Endothelial cell of umbilical vein (primary cell): ENCODE results near the gene BEND2. TPM values are rescaled to one million over a fixed set of nuclear protein-coding genes. Genes with fewer than 3 reads are reported as not detected.

ENCODE experiments used
- BruUV-seq: library from RNA; stranded (reverse); fragments of 400-500 nt; replicated peaks from 2 replicates; lab custom pipeline; 2021; lab: Mats Ljungman, UMichigan
- CTCF ChIA-PET: fragments of 300-600, 350-600 bp; sonication (Branson Sonifier 250); formaldehyde crosslinking; loops from one replicate; lab custom pipeline; 2021; ENCODE audit warnings: antibody characterized with exemption, inconsistent platforms; lab: Charles Lee
- POLR2A ChIA-PET: fragments of 300-600, 350-600 bp; sonication (Branson Sonifier 250); formaldehyde crosslinking; loops from one replicate; lab custom pipeline; 2021; ENCODE audit warnings: antibody characterized with exemption, inconsistent platforms; lab: Charles Lee
- DNase-seq: peaks from one replicate; pipeline ENCODE4 v3.0.0-alpha.2; 2011; ENCODE audit warnings: low read depth, low spot score
- FAIRE-seq: peaks from 2 replicates; lab custom pipeline; 2011; peaks lifted over from hg19 to GRCh38; lab: Jason Lieb, UNC
- H2AFZ ChIP-seq: 2 replicates; pipeline ENCODE4 v1.6.0; 2012; ENCODE audit warnings: low read depth, low read length, control low read depth, inconsistent platforms
- H3K27ac ChIP-seq: 2 replicates; pipeline ENCODE4 v1.5.1; 2011; ENCODE audit warnings: low read depth, mild to moderate bottlenecking, control low read depth, low read length, moderate library complexity; ENCODE audit not compliant: insufficient read depth
- H3K27me3 ChIP-seq, 2 experiments: 2 replicates each; pipeline versions ENCODE4 v1.6.0 to v1.6.1; 2011; ENCODE audit warnings: low read length in 2 of 2, mixed read lengths in 1 of 2; ENCODE audit not compliant: control insufficient read depth in 2 of 2, insufficient read depth in 2 of 2
- H3K36me3 ChIP-seq, 2 experiments: 2 replicates in 1 of 2; 3 replicates in 1 of 2; pipeline ENCODE4 v1.5.1; 2011; ENCODE audit warnings: low read length in 2 of 2, mild to moderate bottlenecking in 1 of 2, moderate library complexity in 1 of 2; ENCODE audit not compliant: control insufficient read depth in 2 of 2, insufficient read depth in 2 of 2; ENCODE audit errors: extremely low read depth in 1 of 2
- H3K4me1 ChIP-seq: 3 replicates; pipeline ENCODE4 v1.5.1; 2011; ENCODE audit warnings: mild to moderate bottlenecking, low read length; ENCODE audit not compliant: control insufficient read depth, insufficient read depth; ENCODE audit errors: extremely low read depth
- H3K4me2 ChIP-seq: 2 replicates; pipeline ENCODE4 v1.6.1; 2011; ENCODE audit warnings: low read length, control low read depth, mixed read lengths; ENCODE audit not compliant: insufficient read depth
- H3K4me3 ChIP-seq, 3 experiments: fragments of 200-600 bp in 1 of 3; sonication (generic), shearing (Covaris generic) in 1 of 3; replicated peaks in 1 of 3; 2 replicates each; pipeline ENCODE4 v1.5.1; 2011 to 2016; ENCODE audit warnings: control low read depth in 3 of 3, low read length in 3 of 3, mild to moderate bottlenecking in 2 of 3, inconsistent platforms in 1 of 3, low read depth in 1 of 3, moderate library complexity in 1 of 3; ENCODE audit not compliant: insufficient read depth in 1 of 3
- H3K79me2 ChIP-seq: 2 replicates; pipeline ENCODE4 v1.6.0; 2012; ENCODE audit warnings: low read length, inconsistent platforms; ENCODE audit not compliant: control insufficient read depth, insufficient read depth
- H3K9ac ChIP-seq: replicated peaks from 2 replicates; pipeline ENCODE3; 2011; ENCODE audit warnings: low read length, control low read depth; ENCODE audit not compliant: insufficient read depth; ENCODE audit errors: extremely low read depth
- H3K9me1 ChIP-seq: replicated peaks from 3 replicates; pipeline ENCODE4 v1.6.0; 2011; ENCODE audit warnings: mild to moderate bottlenecking, low read length; ENCODE audit not compliant: control insufficient read depth, insufficient read depth; ENCODE audit errors: extremely low read depth
- H3K9me3 ChIP-seq: replicated peaks from 2 replicates; pipeline ENCODE4 v1.5.1; 2012; ENCODE audit warnings: low read length, inconsistent platforms; ENCODE audit not compliant: control insufficient read depth, insufficient read depth
- H4K20me1 ChIP-seq: replicated peaks from 2 replicates; pipeline ENCODE3; 2011; ENCODE audit warnings: mild to moderate bottlenecking, low read length; ENCODE audit not compliant: control insufficient read depth, insufficient read depth; ENCODE audit errors: extremely low read depth
- CTCF ChIP-seq, 2 donors: IDR thresholded peaks; 1 replicate in 1 of 2; 2 replicates in 1 of 2; pipeline ENCODE4 v1.5.1; 2011; ENCODE audit warnings: low read length in 2 of 2, mild to moderate bottlenecking in 2 of 2, moderate library complexity in 2 of 2, control low read depth in 1 of 2, inconsistent platforms in 1 of 2, low read depth in 1 of 2; ENCODE audit not compliant: insufficient read depth in 1 of 2; ENCODE audit errors: extremely low read depth in 1 of 2
- EZH2 ChIP-seq: IDR thresholded peaks from 2 replicates; pipeline ENCODE4 v1.6.1; 2012; ENCODE audit warnings: borderline replicate concordance, low read depth, mild to moderate bottlenecking, moderate library complexity, low read length, inconsistent platforms; ENCODE audit not compliant: severe bottlenecking
- FOS ChIP-seq: IDR thresholded peaks from 2 replicates; pipeline ENCODE4 v1.6.1; 2011; ENCODE audit warnings: mild to moderate bottlenecking, low read length, moderate library complexity, borderline replicate concordance; ENCODE audit not compliant: insufficient read depth
- GATA2 ChIP-seq: IDR thresholded peaks from 2 replicates; pipeline ENCODE4 v1.7.0; 2011; ENCODE audit warnings: low read depth, mild to moderate bottlenecking, moderate library complexity, mixed read lengths, low read length; ENCODE audit not compliant: insufficient read length, insufficient read depth
- JUN ChIP-seq: IDR thresholded peaks from 2 replicates; pipeline ENCODE4 v1.6.1; 2011; ENCODE audit warnings: borderline replicate concordance, low read depth; ENCODE audit not compliant: insufficient read length, insufficient read depth
- MAX ChIP-seq: IDR thresholded peaks from 2 replicates; pipeline ENCODE4 v1.6.1; 2011; ENCODE audit not compliant: insufficient read depth, insufficient read length
- MYC ChIP-seq: IDR thresholded peaks from one replicate; pipeline ENCODE4 v1.6.1; 2011; ENCODE audit warnings: mild to moderate bottlenecking, low read depth, low read length
- POLR2A ChIP-seq: IDR thresholded peaks from 2 replicates; pipeline ENCODE4 v1.6.1; 2012; ENCODE audit warnings: low read depth, mild to moderate bottlenecking, control low read depth, low read length
- POLR2AphosphoS5 ChIP-seq: IDR thresholded peaks from 2 replicates; pipeline ENCODE4 v1.6.1; 2012; ENCODE audit warnings: low read depth, mild to moderate bottlenecking, control low read depth, low read length, moderate library complexity; ENCODE audit not compliant: insufficient read depth
- dilution Hi-C: fragments of 300-500 bp; cut with MboI; formaldehyde crosslinking; loops from one replicate; pipeline ENCODE4 v1.15.0; 2019; ENCODE audit warnings: low sequenced_read_pairs; ENCODE audit not compliant: extremely low pct_ligation_motif_present
- intact Hi-C: fragments of 100-400 bp; cut with micrococcal nuclease; formaldehyde crosslinking; loops from one replicate; pipeline ENCODE4 v1.10.0; 2022
- polyA plus RNA-seq, 4 experiments: library from polyadenylated mRNA; depleted of rRNA in 3 of 4; stranded (reverse) in 3 of 4; unstranded in 1 of 4; fragments of >200 nt; gene quantifications; 2 replicates each; pipeline versions ENCODE4 v1.2.1 to v1.2.3, GENCODE V29; 2011 to 2012; ENCODE audit warnings: missing spikeins in 1 of 4
- total RNA-seq: library from RNA; stranded (reverse); gene quantifications from 2 replicates; pipeline ENCODE4 v1.2.3, GENCODE V29; 2021

BEND2 gene
- total and polyA plus RNA-seq, 2 donors (not counting 3 experiments of a cell fraction or from before 2014, with no cell fraction given), result not detected

GRCh38 chrX:18119856-18120255 lies 100.8 kb downstream of the BEND2 start:
- Histone ChIP-seq H3K4me1 (no peaks in the 10 kb centered on the region), H3K4me2 (no peak overlapping the region), H4K20me1 (no peaks in the 10 kb centered on the region), H3K4me3 (no peak overlapping the region), H3K9me3 (no peaks in the 10 kb centered on the region), H2AFZ (no peak overlapping the region), H3K79me2 (no peaks in the 10 kb centered on the region), H3K27me3 (no peaks in the 10 kb centered on the region), H3K36me3 (no peaks in the 10 kb centered on the region), H3K9ac (no peak overlapping the region), H3K9me1 (no peaks in the 10 kb centered on the region), H3K27ac (no peak overlapping the region)
- intact Hi-C loops (no loop called here), dilution Hi-C loops (no loop called here)
- ChIA-PET CTCF (no interaction called here), POLR2A (no interaction called here)
- TF ChIP-seq FOS, result no peak
- no peak for TF ChIP-seq JUN
- TF ChIP-seq EZH2, result no peak
- TF ChIP-seq POLR2A, result no peak
- TF ChIP-seq CTCF (IDR thresholded peaks at IDR 0.05; ENCODE audit: extremely low read depth in 1 of 2, insufficient read depth in 1 of 2, low read depth in 1 of 2, low read length in 2 of 2), result no peak
- no peak for TF ChIP-seq MYC
- TF ChIP-seq MAX, result no peak
- TF ChIP-seq GATA2, result no peak
- TF ChIP-seq POLR2AphosphoS5, result no peak
- no peak for FAIRE-seq
- no peak for DNase-seq
- BruUV-seq, result no TSS peak

Other genes starting within 250 kb of the BEND2 start
- 0.69 and 2.7 TPM in 2 replicates for gene SCML2, start 133.8 kb upstream of the BEND2 start, total RNA-seq
- 0.92 and 1.4 TPM in 2 replicates for gene SCML2, start 133.8 kb upstream of the BEND2 start, polyA plus RNA-seq
- gene CDKL5, start 204.7 kb upstream of the BEND2 start, total RNA-seq, result 4.2 and 4.3 TPM in 2 replicates
- 1.2 and 1.5 TPM in 2 replicates for gene CDKL5, start 204.7 kb upstream of the BEND2 start, polyA plus RNA-seq